Measurements from ENCODE around the gene HIF1A. TPM values are rescaled to one million over a fixed set of nuclear protein-coding genes. Genes with fewer than 3 reads are reported as not detected.

Gene HIF1A
- total and polyA plus RNA-seq, 2 of the 13 experiments (the other 11 are each of a cell fraction or from before 2014, with no cell fraction given), result 41.0 to 126 TPM

DNA sequence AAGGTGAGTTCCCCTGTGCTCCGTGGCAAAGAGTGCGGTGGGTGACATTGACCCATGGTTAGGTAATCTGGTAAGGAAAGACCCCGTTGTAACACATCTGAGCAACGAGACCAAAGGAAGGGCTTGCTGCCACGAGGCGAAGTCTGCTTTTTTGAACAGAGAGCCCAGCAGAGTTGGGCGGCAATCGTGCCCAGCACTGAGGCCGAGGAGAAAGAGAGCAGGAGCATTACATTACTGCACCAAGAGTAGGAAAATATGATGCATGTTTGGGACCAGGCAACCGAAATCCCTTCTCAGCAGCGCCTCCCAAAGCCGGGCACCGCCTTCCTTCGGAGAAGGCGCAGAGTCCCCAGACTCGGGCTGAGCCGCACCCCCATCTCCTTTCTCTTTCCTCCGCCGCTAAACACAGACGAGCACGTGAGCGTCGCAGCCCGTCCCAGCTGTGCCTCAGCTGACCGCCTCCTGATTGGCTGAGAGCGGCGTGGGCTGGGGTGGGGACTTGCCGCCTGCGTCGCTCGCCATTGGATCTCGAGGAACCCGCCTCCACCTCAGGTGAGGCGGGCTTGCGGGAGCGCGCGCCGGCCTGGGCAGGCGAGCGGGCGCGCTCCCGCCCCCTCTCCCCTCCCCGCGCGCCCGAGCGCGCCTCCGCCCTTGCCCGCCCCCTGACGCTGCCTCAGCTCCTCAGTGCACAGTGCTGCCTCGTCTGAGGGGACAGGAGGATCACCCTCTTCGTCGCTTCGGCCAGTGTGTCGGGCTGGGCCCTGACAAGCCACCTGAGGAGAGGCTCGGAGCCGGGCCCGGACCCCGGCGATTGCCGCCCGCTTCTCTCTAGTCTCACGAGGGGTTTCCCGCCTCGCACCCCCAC lies at the start of gene HIF1A (continued):
- TF ChIP-seq, protein P1, sequence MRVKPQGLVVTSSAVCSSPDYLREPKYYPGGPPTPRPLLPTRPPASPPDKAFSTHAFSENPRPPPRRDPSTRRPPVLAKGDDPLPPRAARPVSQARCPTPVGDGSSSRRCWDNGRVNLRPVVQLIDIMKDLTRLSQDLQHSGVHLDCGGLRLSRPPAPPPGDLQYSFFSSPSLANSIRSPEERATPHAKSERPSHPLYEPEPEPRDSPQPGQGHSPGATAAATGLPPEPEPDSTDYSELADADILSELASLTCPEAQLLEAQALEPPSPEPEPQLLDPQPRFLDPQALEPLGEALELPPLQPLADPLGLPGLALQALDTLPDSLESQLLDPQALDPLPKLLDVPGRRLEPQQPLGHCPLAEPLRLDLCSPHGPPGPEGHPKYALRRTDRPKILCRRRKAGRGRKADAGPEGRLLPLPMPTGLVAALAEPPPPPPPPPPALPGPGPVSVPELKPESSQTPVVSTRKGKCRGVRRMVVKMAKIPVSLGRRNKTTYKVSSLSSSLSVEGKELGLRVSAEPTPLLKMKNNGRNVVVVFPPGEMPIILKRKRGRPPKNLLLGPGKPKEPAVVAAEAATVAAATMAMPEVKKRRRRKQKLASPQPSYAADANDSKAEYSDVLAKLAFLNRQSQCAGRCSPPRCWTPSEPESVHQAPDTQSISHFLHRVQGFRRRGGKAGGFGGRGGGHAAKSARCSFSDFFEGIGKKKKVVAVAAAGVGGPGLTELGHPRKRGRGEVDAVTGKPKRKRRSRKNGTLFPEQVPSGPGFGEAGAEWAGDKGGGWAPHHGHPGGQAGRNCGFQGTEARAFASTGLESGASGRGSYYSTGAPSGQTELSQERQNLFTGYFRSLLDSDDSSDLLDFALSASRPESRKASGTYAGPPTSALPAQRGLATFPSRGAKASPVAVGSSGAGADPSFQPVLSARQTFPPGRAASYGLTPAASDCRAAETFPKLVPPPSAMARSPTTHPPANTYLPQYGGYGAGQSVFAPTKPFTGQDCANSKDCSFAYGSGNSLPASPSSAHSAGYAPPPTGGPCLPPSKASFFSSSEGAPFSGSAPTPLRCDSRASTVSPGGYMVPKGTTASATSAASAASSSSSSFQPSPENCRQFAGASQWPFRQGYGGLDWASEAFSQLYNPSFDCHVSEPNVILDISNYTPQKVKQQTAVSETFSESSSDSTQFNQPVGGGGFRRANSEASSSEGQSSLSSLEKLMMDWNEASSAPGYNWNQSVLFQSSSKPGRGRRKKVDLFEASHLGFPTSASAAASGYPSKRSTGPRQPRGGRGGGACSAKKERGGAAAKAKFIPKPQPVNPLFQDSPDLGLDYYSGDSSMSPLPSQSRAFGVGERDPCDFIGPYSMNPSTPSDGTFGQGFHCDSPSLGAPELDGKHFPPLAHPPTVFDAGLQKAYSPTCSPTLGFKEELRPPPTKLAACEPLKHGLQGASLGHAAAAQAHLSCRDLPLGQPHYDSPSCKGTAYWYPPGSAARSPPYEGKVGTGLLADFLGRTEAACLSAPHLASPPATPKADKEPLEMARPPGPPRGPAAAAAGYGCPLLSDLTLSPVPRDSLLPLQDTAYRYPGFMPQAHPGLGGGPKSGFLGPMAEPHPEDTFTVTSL (CRISPR knock-in tag; IDR thresholded peaks at IDR 0.05; ENCODE audit: borderline replicate concordance), result 0 out of 2 replicates have a peak, but pooled peaks have one; percentile 15
- TF ChIP-seq BORCS8-MEF2B (CRISPR knock-in tag; IDR thresholded peaks at IDR 0.05), result no peak
- TF ChIP-seq CSRNP2 (CRISPR knock-in tag; conservative IDR thresholded peaks at IDR 0.05; ENCODE audit: low read depth), result no peak
- TF ChIP-seq, protein P2, sequence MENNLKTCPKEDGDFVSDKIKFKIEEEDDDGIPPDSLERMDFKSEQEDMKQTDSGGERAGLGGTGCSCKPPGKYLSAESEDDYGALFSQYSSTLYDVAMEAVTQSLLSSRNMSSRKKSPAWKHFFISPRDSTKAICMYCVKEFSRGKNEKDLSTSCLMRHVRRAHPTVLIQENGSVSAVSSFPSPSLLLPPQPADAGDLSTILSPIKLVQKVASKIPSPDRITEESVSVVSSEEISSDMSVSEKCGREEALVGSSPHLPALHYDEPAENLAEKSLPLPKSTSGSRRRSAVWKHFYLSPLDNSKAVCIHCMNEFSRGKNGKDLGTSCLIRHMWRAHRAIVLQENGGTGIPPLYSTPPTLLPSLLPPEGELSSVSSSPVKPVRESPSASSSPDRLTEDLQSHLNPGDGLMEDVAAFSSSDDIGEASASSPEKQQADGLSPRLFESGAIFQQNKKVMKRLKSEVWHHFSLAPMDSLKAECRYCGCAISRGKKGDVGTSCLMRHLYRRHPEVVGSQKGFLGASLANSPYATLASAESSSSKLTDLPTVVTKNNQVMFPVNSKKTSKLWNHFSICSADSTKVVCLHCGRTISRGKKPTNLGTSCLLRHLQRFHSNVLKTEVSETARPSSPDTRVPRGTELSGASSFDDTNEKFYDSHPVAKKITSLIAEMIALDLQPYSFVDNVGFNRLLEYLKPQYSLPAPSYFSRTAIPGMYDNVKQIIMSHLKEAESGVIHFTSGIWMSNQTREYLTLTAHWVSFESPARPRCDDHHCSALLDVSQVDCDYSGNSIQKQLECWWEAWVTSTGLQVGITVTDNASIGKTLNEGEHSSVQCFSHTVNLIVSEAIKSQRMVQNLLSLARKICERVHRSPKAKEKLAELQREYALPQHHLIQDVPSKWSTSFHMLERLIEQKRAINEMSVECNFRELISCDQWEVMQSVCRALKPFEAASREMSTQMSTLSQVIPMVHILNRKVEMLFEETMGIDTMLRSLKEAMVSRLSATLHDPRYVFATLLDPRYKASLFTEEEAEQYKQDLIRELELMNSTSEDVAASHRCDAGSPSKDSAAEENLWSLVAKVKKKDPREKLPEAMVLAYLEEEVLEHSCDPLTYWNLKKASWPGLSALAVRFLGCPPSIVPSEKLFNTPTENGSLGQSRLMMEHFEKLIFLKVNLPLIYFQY (CRISPR knock-in tag; IDR thresholded peaks at IDR 0.05; ENCODE audit: borderline replicate concordance), result peak; percentile 23; the same call in 1 of the 2 replicates
- TF ChIP-seq, protein P3, sequence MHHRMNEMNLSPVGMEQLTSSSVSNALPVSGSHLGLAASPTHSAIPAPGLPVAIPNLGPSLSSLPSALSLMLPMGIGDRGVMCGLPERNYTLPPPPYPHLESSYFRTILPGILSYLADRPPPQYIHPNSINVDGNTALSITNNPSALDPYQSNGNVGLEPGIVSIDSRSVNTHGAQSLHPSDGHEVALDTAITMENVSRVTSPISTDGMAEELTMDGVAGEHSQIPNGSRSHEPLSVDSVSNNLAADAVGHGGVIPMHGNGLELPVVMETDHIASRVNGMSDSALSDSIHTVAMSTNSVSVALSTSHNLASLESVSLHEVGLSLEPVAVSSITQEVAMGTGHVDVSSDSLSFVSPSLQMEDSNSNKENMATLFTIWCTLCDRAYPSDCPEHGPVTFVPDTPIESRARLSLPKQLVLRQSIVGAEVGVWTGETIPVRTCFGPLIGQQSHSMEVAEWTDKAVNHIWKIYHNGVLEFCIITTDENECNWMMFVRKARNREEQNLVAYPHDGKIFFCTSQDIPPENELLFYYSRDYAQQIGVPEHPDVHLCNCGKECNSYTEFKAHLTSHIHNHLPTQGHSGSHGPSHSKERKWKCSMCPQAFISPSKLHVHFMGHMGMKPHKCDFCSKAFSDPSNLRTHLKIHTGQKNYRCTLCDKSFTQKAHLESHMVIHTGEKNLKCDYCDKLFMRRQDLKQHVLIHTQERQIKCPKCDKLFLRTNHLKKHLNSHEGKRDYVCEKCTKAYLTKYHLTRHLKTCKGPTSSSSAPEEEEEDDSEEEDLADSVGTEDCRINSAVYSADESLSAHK (CRISPR knock-in tag; IDR thresholded peaks at IDR 0.05; ENCODE audit: borderline replicate concordance), result no peak
- peak; percentile 19; the same call in 1 of the 2 replicates for TF ChIP-seq MTERF4 (CRISPR knock-in tag; IDR thresholded peaks at IDR 0.05)
- peak; percentile 68; the same call in 1 of the 2 replicates for TF ChIP-seq GATAD1 (CRISPR knock-in tag; IDR thresholded peaks at IDR 0.05)
- TF ChIP-seq TOE1 (CRISPR knock-in tag; IDR thresholded peaks at IDR 0.05), result no peak
- no peak for TF ChIP-seq FLYWCH1 (CRISPR knock-in tag; IDR thresholded peaks at IDR 0.05)
- TF ChIP-seq TEF (CRISPR knock-in tag; IDR thresholded peaks at IDR 0.05), result no peak
- TF ChIP-seq IRX3 (CRISPR knock-in tag; IDR thresholded peaks at IDR 0.05; ENCODE audit: borderline replicate concordance, low read depth), result no peak

Measured in HepG2 (cell line).